AG08395 (cell line): ENCODE data around the gene NUBPL.
"Not testable (repeated sequence)": the region's sequence is repeated elsewhere in the genome, so short reads cannot be mapped to it uniquely, and the experiment has no call there.

ENCODE experiments used
- DNase-seq: peaks from one replicate; pipeline ENCODE4 v3.0.0; 2012; ENCODE audit warnings: mixed read lengths, low spot score

The NUBPL gene

DNA sequence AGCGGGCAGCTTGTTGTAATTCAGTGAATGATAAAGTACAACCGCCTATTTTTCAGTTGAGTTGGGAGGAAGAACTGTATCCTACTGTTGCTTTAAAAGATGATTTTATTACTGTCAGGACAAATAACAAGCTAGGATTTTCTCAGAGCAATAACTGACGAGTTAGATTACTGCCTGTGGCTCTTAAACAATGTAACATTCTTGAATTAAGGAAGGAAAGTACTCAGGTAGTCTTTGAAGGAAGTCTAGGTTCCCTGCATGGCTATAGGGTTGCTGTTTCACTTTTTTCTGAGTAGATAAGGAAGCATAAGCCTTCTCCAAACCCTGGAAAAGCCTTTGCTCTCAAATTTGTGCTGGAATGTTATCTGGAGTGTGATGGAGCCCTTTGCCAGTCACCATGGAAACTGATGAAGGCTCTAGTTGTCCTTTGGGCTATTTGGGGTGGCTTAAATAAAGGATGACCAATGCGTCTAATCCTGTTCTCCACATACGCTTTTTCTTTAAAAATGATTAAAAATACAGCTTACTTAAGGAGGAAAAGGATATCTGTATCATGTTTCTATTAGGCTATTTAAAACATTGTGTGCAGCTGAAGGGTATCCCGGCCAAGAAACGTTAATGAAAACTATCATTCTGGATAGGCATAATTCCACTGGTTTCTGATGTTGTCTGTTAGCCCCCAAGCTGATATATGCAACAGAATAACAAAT lies 17.7 kb downstream of the NUBPL start:
- DNase-seq, result no peak

DNA sequence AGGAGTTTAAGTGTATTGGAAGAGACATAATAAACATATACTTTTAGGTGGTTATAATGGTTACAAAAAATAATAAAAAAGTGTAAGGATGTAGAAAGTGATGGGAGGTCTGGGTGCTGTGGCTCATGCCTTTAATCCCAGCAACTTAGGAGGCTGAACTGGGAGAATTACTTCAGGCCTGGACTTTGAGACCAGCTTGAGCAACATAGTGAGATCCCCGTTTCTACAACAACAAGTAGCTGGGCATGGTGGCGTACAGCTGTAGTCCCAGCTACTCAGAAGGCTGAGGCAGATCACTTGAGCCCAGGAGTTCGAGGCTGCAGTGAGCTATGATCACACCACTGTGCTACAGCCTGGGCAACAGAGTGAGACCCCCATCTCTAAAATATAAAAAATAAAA lies 19.0 kb downstream of the NUBPL start:
- DNase-seq, result no peak

DNA sequence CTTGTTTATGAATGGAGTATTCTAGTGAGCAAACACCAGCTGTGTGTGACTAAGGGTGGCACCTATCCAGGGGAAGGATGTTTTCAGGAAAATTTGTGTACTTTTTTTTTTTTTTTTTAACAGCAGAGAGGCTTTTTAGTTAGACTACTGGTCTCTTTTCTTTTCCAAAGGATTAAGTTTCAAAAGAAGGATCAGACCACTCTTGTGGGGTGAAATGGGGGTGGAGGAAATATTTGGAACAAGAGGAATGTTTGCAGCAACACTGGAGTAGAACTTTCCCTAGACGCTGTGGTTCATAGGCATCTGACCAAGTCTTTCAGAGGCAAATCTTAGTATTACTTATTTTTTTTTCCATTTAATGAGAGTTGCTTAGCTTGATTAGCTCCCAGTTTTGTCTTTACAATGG lies 21.1 kb downstream of the NUBPL start:
- peak; percentile 18 for DNase-seq

DNA sequence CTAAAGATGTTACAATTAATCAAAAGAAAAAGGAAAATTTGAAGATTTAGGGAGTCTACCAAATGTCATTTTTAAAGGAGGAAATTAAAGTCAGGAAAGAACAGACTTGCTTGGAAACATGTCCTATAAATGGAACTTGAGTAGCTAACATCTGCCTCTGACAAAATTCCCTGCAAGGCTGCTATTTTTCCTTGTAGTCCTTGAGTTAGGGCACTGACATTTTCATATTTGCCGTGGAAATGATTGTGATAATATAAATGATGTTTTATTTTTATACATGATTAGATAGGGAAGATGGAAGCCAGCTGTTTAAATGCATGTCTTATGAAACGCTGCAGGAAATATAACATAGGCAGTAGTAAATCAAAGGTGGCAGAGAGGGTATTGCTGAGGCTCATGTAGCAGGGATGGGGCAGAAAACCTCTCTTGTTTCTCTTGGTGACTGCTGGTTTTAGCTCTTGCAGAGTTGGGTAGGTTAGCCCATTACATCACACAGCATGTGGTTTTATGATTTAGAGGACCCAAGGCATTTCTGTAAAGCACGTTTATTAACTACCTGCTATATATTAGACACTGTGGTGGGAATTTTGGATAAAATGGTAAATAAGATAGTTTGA lies 21.7 kb downstream of the NUBPL start:
- no peak for DNase-seq

DNA sequence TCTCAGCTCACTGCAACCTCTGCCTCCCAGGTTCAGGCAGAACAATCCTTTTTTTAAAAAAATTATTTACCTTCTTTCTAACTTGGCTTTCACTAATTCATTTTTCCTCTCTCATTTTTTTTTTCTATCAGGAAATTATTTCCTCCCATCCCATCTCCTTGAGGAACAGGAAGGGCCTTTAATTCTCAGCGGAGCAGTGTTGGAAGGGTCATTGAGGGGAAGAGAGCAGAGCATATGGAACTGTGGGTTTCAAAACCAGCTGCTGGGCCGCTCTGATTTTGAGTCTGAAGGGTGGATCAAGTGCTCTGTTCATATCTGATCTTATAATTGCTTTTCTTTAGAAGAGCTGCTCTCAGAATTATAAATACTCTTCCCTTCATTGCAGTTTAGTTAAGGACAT lies 29.0 kb downstream of the NUBPL start:
- DNase-seq, result no peak

DNA sequence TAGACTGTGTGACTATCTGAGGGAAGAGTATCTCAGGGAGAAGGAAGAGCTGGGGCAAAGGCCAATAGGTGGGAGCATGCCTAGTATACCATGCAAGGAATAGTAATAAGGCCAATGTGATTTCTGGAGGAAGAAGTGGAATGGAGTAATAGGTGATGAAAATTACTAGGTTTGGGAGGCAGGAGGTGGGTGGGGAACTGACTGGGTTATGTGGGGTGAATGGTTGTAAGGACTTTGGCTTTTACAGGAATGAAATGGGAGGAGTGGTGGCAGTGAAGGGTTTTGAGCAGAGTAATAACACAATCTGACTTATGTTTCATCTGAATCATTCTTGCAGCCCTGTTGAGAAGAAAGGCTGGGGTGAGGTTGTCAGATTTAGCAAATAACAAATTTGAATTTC lies 30.9 kb downstream of the NUBPL start:
- no peak for DNase-seq

DNA sequence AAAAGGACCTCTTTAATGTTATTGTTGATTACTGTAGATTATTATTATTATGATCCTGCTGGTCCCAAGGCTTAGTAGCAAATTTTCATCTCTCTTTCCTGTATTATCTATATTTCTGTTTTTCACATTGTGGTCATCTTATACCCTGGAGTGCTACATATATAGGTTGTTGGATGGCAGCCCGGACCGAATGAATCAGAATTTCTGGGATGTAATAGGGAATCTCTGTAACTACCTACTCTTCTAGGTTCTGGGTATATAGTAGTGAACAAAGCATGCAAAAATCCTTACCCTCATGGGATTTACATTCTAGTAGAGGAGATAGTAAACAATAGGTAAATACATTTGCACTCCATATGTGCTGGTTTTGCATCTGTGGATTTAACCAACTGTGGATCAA lies 31.4 kb downstream of the NUBPL start:
- no peak for DNase-seq

DNA sequence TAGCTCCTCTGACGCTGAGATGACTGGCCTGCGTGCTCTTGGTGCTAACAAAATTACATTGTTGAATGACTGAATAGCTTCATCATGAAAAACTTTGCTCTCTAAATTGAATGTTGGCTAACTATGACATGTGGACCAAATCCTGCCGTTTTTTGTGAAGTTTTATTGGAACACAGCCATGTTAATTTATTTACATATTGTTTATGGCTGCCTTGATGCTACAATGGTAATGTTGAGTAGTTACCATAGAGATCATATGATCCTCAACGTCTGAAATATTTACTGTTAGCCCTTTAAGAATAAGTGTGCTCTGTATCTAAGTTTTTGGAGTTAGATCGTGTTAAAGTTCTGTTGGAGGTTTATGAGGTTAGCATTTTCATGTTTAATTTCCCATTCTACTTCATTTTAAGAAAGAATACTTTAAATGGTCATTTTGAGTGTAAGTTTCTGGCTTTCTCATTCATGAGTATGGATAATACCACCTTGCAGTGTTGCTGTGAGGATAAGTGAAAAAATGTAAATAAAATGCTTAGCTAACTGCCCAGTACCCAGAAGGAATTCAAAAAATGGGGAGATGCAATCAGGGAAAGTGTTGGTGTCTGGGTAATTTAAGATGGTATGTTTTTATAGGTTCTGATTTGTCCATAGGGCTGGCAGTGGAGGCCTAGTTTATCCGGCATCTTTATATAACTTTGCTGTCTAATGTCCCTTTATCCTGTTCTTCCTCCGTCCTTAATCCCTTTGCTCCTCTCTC lies 35.3 kb downstream of the NUBPL start:
- peak; percentile 14 for DNase-seq

DNA sequence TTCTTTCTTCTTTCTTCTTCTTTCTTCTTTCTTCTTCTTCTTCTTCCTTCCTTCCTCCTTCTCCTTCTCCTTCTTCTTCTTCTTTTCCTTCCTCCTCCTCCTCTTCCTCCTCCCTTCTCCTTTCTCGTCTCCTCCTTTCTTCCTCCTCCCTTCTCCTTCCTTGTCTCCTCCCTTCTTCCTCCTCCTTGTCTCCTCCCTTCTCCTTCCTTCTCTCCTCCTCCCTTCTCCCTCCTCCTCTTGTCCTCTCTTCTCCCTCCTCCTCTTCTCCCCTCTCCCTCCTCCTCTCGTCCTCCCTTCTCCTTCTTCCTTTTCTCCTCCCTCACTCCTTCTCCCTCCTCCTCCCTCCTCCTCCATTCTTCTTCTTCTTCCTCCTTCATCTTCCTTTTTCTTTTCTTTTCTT lies 44.5 kb downstream of the NUBPL start:
- no peak for DNase-seq

DNA sequence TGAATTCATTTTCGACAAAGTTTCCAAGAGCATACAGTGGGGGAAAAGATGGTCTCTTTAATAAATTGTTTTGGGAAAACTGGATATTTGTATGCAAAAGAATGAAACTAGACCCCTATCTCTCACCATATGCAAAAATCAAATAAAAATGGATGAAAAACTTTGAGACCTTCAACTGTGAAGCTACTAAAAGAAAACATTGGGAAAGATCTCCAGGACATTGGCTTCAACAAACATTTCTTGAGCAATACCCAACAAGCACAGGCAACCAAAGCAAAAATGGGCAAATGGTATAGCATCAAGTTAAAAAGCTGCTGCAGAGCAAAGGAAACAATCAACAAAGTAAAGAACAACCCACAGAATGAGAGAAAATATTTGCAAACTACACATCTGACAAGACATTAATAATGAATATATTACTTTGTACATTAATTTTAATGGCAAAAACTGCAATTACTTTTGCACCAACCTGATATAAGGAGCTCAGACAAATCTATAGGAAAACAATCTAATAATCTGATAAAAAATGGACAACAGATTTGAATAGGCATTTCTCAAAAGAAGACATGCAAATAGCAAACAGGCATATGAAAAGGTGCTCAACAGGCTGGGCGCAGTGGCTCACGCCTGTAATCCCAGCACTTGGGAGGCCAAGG lies 50.7 kb downstream of the NUBPL start:
- DNase-seq, result no peak

DNA sequence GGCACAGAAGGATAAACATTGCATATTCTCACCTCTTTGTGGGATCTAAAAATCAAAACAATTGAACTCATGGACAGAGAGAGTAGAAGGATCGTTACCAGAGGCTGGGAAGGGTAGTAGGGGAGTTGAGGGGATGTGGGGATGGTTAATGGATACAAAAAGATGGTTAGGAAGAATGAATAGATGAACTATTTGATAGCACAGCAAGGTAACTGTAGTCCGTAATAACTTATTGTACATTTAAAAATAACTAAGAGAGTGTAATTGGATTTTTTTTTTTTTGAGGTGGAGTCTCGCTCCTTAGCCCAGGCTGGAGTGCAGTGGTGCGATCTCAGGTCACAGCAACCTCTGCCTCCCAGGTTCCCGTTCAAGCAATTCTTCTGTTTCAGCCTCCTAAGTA lies 52.0 kb downstream of the NUBPL start:
- DNase-seq, result no peak

DNA sequence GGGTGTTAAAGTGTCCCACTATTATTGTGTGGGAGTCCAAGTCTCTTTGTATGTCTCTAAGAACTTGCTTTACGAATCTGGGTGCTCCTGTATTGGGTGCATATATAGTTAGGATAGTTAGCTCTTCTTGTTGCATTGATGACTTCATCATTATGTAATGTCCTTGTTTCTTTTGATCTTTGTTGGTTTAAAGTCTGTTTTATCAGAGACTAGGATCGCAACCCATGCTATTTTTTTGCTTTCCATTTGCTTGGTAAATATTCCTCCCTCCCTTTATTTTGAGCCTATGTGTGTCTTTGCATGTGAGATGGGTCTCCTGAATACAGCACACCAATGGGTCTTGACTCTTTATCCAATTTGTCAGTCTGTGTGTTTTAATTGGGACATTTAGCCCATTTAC lies 57.7 kb downstream of the NUBPL start:
- not testable (repeated sequence) for DNase-seq

DNA sequence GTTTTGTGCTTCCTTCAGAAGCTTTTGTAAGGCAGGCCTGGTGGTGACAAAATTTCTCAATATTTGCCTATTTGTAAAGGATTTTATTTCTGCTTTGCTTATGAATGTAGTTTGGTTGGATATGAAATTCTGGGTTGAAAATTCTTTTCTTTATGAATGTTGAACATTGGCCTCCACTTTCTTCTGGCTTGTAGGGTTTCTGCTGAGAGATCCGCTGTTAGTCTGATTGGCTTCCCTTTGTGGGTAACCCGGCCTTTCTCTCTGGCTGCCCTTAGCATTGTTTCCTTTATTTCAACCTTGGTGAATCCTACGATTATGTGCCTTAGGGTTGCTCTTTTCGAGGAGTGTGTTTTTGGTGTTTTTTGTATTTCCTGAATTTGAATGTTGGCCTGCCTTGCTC lies 58.2 kb downstream of the NUBPL start:
- DNase-seq, result no peak

DNA sequence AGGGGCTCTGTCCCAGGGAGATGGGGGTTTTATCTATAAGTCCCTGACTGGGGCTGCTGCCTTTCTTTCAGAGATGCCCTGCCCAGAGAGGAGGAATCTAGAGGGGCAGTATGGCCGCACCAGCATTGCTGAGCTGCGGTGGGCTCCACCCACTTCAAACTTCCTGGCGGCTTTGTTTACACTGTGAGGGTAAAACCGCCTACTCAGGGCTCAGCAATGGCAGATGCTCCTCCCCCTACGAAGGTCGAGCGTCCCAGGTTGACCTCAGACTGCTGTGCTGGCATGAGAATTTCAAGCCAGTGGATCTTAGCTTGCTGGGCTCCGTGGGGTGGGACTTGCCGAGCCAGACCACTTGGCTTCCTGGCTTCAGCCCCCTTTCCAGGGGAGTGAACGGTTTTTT lies 59.7 kb downstream of the NUBPL start:
- not testable (repeated sequence) for DNase-seq

DNA sequence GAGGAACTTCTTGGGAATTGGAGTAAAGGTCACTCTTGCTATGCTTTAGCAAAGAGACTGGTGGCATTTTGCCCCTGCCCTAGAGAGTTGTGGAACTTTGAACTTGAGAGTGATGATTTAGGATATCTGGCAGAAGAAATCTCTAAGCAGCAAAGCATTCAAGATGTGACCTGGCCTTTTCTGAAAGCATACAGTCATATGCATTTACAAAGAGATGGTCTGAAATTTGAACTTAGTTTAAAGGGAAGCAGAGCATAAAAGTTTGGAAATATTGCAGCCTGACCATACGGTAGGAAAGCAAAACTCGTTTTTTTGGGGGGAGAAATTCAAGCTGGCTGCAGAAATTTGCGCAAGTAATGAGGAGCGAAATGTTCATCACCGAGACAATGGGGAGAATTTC lies 60.9 kb downstream of the NUBPL start:
- no peak for DNase-seq

DNA sequence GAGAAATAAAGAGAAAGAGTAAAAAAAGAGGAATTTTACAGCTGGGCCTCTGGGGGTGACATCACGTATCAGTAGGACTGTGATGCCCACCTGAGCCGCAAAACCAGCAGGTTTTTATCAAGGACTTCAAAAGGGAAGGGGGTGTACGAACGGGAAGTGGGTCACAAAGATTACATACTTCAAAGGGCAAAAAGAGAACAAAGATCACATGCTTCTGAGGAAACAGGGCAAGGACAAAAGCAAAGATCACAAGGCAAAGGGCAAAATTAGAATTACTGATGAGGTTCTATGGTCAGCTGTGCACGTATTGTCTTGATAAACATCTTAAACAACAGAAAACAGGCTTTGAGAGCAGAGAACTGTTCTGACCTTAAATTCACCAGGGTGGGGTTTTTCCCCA lies 91.7 kb downstream of the NUBPL start:
- not testable (repeated sequence) for DNase-seq

DNA sequence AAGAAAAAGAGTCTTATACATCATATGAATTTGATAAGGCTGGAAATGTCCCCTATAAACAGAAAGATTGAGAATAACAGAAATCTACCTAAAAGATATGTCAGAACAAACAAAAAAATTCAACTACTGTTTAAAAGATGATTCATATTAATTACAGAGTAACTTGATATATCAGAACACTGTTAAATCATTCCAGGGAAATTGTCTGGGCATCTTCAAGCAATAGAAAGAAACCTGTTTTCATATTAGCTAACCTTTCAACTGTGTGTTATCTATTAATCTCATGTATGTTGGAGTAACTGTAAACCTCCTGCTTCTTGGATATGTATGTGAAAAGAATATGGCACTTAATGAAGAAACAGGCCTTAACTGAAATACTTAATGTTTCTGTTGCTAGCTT lies 96.7 kb downstream of the NUBPL start:
- no peak for DNase-seq

DNA sequence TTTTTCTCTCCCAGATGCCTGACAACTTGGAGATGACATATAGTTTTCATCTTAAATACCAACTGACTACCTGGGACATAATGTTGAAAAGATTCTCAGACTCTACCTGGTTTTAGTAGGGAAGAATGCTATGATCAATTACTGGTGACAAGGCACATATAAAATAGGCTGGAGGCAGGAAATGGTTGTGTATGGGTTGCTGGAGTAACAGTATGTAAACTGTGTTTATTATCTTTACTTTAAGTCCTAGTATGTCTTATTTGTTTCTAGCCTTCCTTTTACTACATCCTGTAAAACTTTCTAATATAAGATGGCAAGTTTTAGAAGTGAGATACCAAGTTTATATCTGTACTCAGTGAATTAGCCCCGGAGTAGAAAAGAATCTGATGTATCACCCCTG lies 98.1 kb downstream of the NUBPL start:
- no peak for DNase-seq

DNA sequence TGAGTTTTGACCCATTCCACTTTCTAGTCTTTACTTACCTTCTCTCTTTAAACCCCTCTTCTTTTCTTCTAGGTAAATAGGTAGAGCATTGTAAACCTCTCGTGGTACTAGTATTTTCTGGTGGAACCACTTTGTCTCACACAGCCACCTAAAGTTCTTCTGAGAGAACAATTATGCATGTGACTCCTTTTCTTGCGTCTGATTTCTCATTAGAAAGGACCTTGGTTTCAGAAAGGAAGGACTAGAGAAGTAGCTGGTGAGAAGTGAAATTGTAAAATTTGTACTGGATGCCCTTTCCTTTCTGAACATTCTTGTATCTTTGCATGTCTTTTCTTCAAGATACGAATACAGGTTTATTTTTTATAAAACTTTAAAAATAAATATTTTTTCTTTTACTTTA lies 99.0 kb downstream of the NUBPL start:
- DNase-seq, result no peak

DNA sequence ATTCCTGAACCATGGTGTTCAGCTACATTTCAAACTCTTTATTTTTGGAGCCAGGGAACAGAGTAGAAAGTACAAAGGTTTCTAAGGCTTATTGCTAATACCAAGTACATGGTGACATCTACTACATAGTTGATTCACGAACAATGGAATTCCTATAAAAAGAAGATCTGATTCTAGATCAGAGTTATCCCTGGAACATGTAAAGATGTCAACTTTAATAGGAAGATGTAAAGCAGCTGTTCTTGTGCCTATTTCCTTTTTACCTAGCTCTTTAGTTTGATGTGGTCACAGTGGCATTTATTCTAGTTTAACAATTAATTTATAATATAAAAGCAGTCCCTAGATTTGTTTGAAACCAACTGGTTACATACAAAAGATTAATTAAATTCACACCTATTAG lies 99.5 kb downstream of the NUBPL start:
- DNase-seq, result no peak

DNA sequence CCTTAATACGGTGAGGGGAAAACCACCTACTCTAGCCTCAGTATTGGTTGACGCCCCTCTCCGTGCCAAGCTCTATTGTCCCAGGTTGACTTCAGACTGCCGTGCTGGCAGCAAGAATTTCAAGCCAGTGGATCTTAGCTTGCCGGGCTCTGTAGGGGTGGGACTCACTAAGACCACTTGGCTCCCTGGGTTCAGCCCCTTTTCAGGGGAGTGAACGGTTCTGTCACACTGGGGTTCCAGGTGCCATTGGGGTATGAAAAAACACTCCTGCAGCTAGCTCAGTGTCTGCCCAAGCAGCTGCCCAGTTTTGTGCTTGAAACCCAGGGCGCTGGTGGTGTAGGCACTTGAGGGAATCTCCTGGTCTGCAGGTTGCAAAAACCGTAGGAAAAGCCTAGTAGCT lies 107.1 kb downstream of the NUBPL start:
- no peak for DNase-seq

DNA sequence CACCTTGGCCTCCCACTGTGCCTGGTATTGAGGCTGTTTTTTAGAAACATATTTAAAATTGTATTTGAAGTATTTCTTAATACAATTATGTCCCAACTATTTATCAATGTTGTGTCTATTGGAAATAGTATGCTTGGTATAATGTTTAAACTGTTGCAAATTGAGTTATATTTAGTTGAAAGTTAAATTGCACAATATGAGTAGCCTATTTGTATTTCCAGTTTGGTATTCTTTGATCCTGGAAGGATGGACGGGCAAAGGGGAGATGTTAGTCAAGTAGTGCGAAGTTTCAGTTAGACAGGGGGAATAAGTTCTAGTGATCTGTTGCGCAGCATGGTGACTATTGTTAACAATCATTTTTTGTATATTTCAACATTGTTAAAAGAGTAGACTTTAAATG lies 111.5 kb downstream of the NUBPL start:
- no peak for DNase-seq

DNA sequence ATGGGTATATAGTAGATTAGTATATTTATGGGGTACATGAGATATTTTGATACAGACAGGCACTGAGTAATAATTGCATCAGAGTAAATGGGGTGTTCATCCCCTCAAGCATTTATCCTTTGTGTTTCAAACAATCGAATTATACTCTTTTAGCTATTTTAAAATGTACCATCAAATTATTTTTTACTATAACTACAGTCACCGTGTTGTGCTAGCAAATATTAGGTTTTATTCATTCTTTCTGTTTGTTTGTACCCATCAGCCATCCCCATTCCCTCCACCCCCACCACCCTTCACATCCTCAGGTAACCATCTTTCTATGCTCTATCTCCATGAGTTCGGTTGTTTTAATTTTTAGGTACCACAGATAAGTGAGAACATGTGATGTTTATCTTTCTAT lies 115.8 kb downstream of the NUBPL start:
- DNase-seq, result no peak
